ENCODE data around the gene TSPAN16.

Gene TSPAN16

DNA sequence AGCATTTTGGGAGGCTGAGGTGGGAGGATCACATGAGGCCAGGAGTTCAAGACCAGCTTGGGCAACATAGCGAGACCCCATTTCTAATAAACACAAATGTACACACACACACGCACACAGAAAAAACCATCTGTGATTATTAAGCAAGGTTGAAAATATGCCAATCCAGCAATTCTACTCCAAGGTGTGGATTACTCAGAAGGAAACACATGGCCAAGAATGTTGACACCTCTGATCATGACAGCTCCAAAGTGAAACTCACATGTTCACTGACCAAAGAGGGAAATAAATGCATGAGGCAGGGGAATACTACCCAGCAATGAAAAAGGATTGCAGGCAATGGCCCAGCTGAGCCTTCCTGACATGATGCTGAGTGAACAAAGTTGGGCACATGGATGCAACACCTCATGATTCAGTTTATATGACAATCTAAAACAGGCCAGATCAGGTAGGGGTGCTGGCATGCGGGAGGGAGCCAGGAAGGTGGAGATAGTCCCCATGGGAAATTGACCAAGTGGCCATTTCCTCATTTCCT lies 38.0 kb upstream of the TSPAN16 start:
- Histone ChIP-seq H3K27me3 (ENCODE audit: control insufficient read depth in 2 of 2, insufficient read depth in 2 of 2, low read length in 2 of 2) (no peaks in the 10 kb centered on the region), H3K9me3 (ENCODE audit: control insufficient read depth in 2 of 2, low read length in 2 of 2) (no peaks in the 10 kb centered on the region), H3K4me1 (ENCODE audit: control insufficient read depth in 2 of 2, insufficient read depth in 2 of 2, low read length in 2 of 2) (peaks cover 8 to 9% of the 10 kb centered on the region in 2 donors), H3K27ac (ENCODE audit: low read depth in 2 of 2, low read length in 2 of 2) (no peak overlapping the region), H3K36me3 (ENCODE audit: control insufficient read depth in 2 of 2, insufficient read depth in 2 of 2, low read length in 2 of 2) (no peaks in the 10 kb centered on the region), H3K9ac (ENCODE audit: low read depth in 1 of 2, low read length in 2 of 2) (no peak overlapping the region), H3K4me3 (ENCODE audit: low read length in 2 of 2) (no peak overlapping the region)

DNA sequence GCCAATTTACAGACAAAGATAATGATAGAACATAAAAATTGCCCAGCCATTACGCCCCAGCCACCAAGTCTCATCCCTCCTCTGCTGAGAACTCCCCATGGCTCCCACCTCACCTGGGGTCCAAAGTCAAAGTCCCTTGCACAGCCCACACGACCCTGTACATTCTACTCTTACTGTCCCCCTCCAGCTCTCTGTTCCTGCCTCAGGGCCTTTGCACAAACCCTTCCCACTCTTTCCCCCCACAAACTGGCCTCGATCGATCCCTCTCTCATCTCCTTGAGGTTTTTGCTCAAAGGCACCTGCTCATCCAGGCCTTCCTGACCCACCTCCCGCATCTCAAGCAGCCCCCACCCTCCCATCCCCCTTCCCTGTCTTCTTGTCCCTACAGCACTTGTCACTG lies 35.0 kb upstream of the TSPAN16 start:
- H3K27me3 ChIP-seq (ENCODE audit: control insufficient read depth in 2 of 2, insufficient read depth in 2 of 2, low read length in 2 of 2): no peaks in the 10 kb centered on the region
- H3K27ac ChIP-seq (ENCODE audit: low read depth in 2 of 2, low read length in 2 of 2): no peak overlapping the region
- no peaks in the 10 kb centered on the region for H3K9me3 ChIP-seq (ENCODE audit: control insufficient read depth in 2 of 2, low read length in 2 of 2)
- H3K36me3 ChIP-seq (ENCODE audit: control insufficient read depth in 2 of 2, insufficient read depth in 2 of 2, low read length in 2 of 2): no peaks in the 10 kb centered on the region
- peaks cover 25 to 29% of the 10 kb centered on the region in 2 donors for H3K4me1 ChIP-seq (ENCODE audit: control insufficient read depth in 2 of 2, insufficient read depth in 2 of 2, low read length in 2 of 2)
- H3K4me3 ChIP-seq (ENCODE audit: low read length in 2 of 2): peak overlapping the region in 1 of 2 donors; percentile 72
- no peak overlapping the region for H3K9ac ChIP-seq (ENCODE audit: low read depth in 1 of 2, low read length in 2 of 2)

DNA sequence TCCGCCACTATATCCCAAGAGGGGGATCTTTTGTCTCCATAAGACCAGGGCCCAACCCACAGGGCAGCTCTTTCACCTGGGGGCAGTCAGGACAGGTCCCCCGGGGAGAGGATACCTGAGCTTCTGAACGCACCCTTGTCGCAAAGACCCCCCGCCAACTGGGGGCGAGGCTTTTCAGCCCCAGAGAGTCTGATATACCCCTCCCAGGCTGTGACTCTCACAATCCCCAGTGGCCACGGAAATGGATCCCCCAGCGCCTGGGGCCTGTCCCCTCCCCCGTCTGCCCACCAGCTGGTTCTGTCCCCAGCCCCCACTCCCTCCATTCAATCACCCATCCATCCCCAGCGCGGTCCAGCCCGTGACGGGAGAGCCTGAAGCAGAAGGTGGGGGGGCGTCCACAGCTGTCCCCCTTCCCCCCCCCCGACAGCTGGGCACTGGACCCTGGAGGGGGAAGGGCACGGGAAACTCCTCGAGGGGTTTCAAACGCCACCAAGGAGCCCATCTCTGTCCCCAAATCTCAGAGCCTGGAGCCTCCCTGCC lies 34.5 kb upstream of the TSPAN16 start:
- no peaks in the 10 kb centered on the region for H3K27me3 ChIP-seq (ENCODE audit: control insufficient read depth in 2 of 2, insufficient read depth in 2 of 2, low read length in 2 of 2)
- peak overlapping the region; percentile 67 to 72 for H3K4me3 ChIP-seq (ENCODE audit: low read length in 2 of 2)
- H3K27ac ChIP-seq (ENCODE audit: low read depth in 2 of 2, low read length in 2 of 2): peak overlapping the region; percentile 56 to 70
- H3K9me3 ChIP-seq (ENCODE audit: control insufficient read depth in 2 of 2, low read length in 2 of 2): no peaks in the 10 kb centered on the region
- peak overlapping the region; percentile 60 to 78 for H3K9ac ChIP-seq (ENCODE audit: low read depth in 1 of 2, low read length in 2 of 2)
- H3K4me1 ChIP-seq (ENCODE audit: control insufficient read depth in 2 of 2, insufficient read depth in 2 of 2, low read length in 2 of 2): peaks cover 28 to 33% of the 10 kb centered on the region in 2 donors
- H3K36me3 ChIP-seq (ENCODE audit: control insufficient read depth in 2 of 2, insufficient read depth in 2 of 2, low read length in 2 of 2): no peaks in the 10 kb centered on the region

DNA sequence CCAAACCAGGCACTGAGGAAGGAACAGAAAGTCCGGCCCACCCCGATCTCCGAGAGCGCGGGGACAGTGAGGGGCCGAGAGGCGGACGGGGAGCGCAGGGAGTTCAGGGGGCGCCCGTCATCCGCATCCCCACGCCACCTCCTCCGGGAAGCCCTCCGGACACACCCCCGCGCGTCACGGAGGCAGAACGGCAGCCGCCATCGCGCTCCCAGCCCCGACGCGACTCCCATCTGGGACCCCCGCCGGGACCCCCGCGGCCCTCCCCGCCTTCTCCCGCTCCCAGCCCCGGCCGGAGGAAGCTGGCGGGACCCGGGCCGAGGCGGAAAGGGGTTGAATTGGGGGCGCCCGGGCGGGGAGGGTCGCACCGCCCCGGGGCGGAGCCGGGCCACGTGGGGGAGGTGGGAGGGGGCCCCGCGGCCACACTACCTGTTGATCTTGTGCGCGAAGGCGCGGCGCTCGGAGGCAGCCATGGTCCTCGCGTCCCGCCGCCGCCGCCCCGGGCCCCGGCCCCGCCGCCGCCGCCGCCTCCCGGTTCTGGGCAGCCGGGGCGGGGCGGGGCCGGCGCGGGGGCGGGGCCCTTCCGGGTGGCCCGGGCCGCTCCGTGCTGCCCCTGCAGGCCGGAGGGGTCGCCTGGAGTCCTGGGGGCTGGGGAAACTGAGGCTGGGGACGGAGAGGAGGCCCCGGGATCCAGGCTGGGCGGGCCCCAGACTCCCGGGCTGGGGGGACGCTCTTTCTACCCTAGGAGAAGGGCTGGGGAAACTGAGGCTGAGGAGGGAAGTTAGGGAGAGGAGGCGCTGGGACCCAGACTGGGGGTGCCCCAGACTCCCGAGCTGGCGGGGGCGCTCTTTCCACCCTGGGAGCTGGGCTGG lies 33.8 kb upstream of the TSPAN16 start, which contains the start of gene DOCK6:
DOCK6 (minus strand) TSS at position 554 of the 869 bp plus-strand sequence; CDS start at position 470, 84 bp downstream.
- Histone ChIP-seq H3K27me3 (ENCODE audit: control insufficient read depth in 2 of 2, insufficient read depth in 2 of 2, low read length in 2 of 2) (no peaks in the 10 kb centered on the region), H3K9ac (ENCODE audit: low read depth in 1 of 2, low read length in 2 of 2) (peak within 1 kb of the TSS; percentile 74 to 90), H3K36me3 (ENCODE audit: control insufficient read depth in 2 of 2, insufficient read depth in 2 of 2, low read length in 2 of 2) (no peaks in the 10 kb centered on the region), H3K9me3 (ENCODE audit: control insufficient read depth in 2 of 2, low read length in 2 of 2) (no peaks in the 10 kb centered on the region), H3K4me1 (ENCODE audit: control insufficient read depth in 2 of 2, insufficient read depth in 2 of 2, low read length in 2 of 2) (peaks cover 28 to 35% of the 10 kb centered on the region in 2 donors), H3K27ac (ENCODE audit: low read depth in 2 of 2, low read length in 2 of 2) (peak within 1 kb of the TSS; percentile 65 to 80), H3K4me3 (ENCODE audit: low read length in 2 of 2) (peak within 1 kb of the TSS; percentile 67 to 76)

DNA sequence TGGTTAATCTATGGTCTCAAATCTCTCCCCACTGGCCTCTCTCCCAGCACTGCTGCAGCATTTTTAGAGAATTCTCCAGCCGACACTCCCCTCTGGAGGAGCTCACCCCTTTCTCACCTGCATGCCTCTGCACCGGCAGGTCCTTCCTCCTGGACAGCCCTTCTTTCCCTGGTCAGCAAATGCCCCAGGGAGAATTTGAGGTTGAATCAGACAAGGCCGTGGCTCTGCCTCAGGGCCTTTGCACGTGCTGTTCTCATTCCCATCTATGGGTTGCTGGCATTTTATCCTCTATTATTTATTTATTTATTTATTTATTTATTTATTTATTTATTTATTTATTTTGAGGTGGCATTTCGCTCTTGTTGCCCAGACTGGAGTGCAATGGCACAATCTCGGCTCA lies 32.2 kb upstream of the TSPAN16 start:
- H3K27me3 ChIP-seq (ENCODE audit: control insufficient read depth in 2 of 2, insufficient read depth in 2 of 2, low read length in 2 of 2): no peaks in the 10 kb centered on the region
- no peaks in the 10 kb centered on the region for H3K9me3 ChIP-seq (ENCODE audit: control insufficient read depth in 2 of 2, low read length in 2 of 2)
- no peak overlapping the region for H3K27ac ChIP-seq (ENCODE audit: low read depth in 2 of 2, low read length in 2 of 2)
- H3K4me1 ChIP-seq (ENCODE audit: control insufficient read depth in 2 of 2, insufficient read depth in 2 of 2, low read length in 2 of 2): peaks cover 28 to 37% of the 10 kb centered on the region in 2 donors
- no peaks in the 10 kb centered on the region for H3K36me3 ChIP-seq (ENCODE audit: control insufficient read depth in 2 of 2, insufficient read depth in 2 of 2, low read length in 2 of 2)
- H3K9ac ChIP-seq (ENCODE audit: low read depth in 1 of 2, low read length in 2 of 2): no peak overlapping the region
- no peak overlapping the region for H3K4me3 ChIP-seq (ENCODE audit: low read length in 2 of 2)

DNA sequence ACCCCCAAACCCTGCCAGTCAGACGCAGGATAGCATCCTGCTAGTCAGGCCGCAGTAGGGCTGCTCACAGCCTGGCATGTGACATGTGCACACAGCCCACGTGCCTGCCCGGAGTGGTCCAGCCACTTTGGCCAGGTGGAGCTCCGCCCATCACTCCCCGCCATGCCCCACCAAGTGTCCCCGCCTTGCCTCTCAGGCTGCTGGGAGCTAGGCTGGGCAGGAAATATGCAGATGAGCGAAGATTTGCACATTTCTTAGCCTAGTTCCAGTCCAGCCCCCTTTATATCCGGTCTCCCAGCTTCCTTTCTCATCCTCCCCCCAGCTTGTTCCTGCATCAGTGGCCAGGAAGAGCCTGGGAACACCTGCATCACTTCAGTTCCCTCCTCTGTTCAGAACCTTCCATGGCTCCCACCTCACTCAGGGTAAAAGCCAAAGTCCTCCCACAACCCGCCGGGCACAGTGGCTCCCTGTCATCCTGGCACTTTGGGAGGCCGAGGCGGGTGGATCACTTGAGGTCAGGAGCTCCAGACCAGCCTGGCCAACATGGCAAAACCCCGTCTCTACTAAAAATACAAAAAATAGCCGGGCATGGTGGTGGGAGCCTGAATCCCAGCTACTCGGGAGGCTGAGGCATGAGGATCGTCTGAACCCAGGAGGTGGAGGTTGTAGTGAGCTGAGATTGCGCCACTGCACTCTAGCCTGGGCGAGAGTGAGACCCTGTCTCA lies 31.3 kb upstream of the TSPAN16 start:
- Histone ChIP-seq H3K36me3 (ENCODE audit: control insufficient read depth in 2 of 2, insufficient read depth in 2 of 2, low read length in 2 of 2) (no peaks in the 10 kb centered on the region), H3K27ac (ENCODE audit: low read depth in 2 of 2, low read length in 2 of 2) (peak overlapping the region; percentile 95 to 97), H3K27me3 (ENCODE audit: control insufficient read depth in 2 of 2, insufficient read depth in 2 of 2, low read length in 2 of 2) (no peaks in the 10 kb centered on the region), H3K4me1 (ENCODE audit: control insufficient read depth in 2 of 2, insufficient read depth in 2 of 2, low read length in 2 of 2) (peaks cover 28 to 41% of the 10 kb centered on the region in 2 donors), H3K9ac (ENCODE audit: low read depth in 1 of 2, low read length in 2 of 2) (peak overlapping the region; percentile 53 to 77), H3K9me3 (ENCODE audit: control insufficient read depth in 2 of 2, low read length in 2 of 2) (no peaks in the 10 kb centered on the region), H3K4me3 (ENCODE audit: low read length in 2 of 2) (peak overlapping the region in 1 of 2 donors; percentile 54)

DNA sequence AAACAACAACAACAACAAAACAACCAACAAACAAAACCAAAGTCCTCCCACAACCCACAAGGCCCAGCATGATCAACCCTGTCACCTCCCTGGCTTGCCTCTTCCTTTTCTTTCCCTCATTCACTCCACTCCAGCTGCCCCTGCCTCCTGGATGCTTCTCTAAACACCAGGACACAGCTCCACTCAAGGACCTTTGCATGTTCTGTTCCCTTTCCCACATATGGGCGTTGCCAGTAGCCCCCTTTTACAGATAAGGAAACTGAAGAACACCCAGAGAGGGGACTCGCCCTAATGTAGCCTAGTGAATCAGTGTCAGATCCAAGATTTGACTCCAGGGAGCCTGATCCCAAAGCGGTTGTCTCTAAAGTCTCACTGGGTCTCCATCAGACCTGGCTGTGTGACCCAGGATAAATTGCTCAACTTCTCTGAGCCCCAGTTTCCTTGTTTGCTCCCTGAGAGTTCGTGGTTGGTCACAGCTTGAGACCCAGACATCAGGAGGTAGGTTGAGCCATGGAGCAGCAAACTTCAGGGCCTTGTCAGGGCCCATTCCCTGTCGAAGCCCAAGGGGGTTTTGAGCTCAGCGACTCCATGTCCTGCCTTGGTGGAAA lies 30.7 kb upstream of the TSPAN16 start:
- Histone ChIP-seq H3K27me3 (ENCODE audit: control insufficient read depth in 2 of 2, insufficient read depth in 2 of 2, low read length in 2 of 2) (no peaks in the 10 kb centered on the region), H3K27ac (ENCODE audit: low read depth in 2 of 2, low read length in 2 of 2) (peak overlapping the region; percentile 95 to 97), H3K36me3 (ENCODE audit: control insufficient read depth in 2 of 2, insufficient read depth in 2 of 2, low read length in 2 of 2) (no peaks in the 10 kb centered on the region), H3K9me3 (ENCODE audit: control insufficient read depth in 2 of 2, low read length in 2 of 2) (no peaks in the 10 kb centered on the region), H3K4me1 (ENCODE audit: control insufficient read depth in 2 of 2, insufficient read depth in 2 of 2, low read length in 2 of 2) (peaks cover 28 to 41% of the 10 kb centered on the region in 2 donors), H3K9ac (ENCODE audit: low read depth in 1 of 2, low read length in 2 of 2) (peak overlapping the region; percentile 53 to 77), H3K4me3 (ENCODE audit: low read length in 2 of 2) (peak overlapping the region in 1 of 2 donors; percentile 54)

DNA sequence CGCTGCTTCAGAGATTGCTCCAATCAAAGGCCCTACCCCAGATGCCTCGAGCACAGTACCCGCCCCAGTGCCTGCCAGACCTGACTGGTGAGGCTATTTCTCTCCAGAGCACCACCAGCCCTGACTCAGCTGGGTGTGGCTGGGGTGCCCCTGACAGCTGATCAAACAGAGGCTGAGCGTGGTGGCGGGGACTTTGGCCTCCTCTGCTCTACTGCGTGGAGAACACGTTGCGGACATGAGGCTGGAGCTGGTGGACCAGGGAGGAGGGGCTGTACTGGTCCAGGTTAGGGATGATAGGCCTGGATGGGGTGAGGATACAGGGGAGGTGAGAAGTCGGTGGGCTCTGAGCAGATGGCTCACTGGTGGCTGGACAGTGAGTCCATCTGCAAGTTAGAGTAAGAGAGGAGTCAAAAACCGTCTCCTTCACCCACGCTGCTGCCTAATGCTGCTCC lies 30.1 kb upstream of the TSPAN16 start:
- Histone ChIP-seq H3K27me3 (ENCODE audit: control insufficient read depth in 2 of 2, insufficient read depth in 2 of 2, low read length in 2 of 2) (no peaks in the 10 kb centered on the region), H3K4me1 (ENCODE audit: control insufficient read depth in 2 of 2, insufficient read depth in 2 of 2, low read length in 2 of 2) (peaks cover 28 to 41% of the 10 kb centered on the region in 2 donors), H3K9ac (ENCODE audit: low read depth in 1 of 2, low read length in 2 of 2) (peak overlapping the region; percentile 53 to 77), H3K9me3 (ENCODE audit: control insufficient read depth in 2 of 2, low read length in 2 of 2) (no peaks in the 10 kb centered on the region), H3K36me3 (ENCODE audit: control insufficient read depth in 2 of 2, insufficient read depth in 2 of 2, low read length in 2 of 2) (no peaks in the 10 kb centered on the region), H3K4me3 (ENCODE audit: low read length in 2 of 2) (peak overlapping the region in 1 of 2 donors; percentile 54), H3K27ac (ENCODE audit: low read depth in 2 of 2, low read length in 2 of 2) (peak overlapping the region; percentile 95 to 97)

DNA sequence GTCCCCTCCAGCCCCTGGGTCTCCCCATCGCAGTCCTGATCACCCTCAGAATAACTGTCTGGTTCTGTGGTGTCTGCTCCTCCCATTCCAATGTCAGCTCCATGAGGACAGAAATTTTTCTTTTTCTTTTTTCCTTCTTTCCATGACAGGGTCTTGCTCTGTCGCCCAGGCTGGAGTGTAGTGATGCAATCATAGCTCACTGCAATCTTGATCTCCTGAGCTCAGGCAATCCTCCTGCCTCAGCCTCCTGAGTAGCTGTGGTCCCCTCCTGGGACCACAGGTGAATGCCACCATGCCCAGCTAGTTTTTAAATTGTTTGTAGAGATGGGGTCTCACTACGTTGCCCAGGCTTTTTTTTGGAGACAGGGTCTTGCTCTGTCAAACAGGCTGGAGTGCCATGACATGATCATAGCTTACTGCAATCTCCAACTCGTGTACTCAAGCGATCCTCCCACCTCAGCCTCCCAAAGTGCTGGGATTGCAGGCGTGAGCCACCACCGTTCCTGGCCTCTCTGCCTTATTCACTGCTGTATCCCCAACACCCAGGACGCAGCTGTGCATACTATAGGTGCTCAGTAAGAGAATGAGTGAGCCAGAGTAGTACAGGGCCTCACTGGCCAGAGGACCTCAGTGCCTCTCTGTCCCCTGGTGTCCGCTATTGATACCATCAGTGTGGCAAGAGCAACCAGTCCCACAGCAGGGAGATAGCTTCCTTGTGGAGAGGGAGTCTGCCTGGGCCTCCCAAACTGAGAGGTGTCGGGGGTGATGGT lies 28.5 kb upstream of the TSPAN16 start:
- Histone ChIP-seq H3K4me1 (ENCODE audit: control insufficient read depth in 2 of 2, insufficient read depth in 2 of 2, low read length in 2 of 2) (peaks cover 24 to 35% of the 10 kb centered on the region in 2 donors), H3K9ac (ENCODE audit: low read depth in 1 of 2, low read length in 2 of 2) (no peak overlapping the region), H3K4me3 (ENCODE audit: low read length in 2 of 2) (no peak overlapping the region), H3K27me3 (ENCODE audit: control insufficient read depth in 2 of 2, insufficient read depth in 2 of 2, low read length in 2 of 2) (no peaks in the 10 kb centered on the region), H3K9me3 (ENCODE audit: control insufficient read depth in 2 of 2, low read length in 2 of 2) (no peaks in the 10 kb centered on the region), H3K27ac (ENCODE audit: low read depth in 2 of 2, low read length in 2 of 2) (no peak overlapping the region), H3K36me3 (ENCODE audit: control insufficient read depth in 2 of 2, insufficient read depth in 2 of 2, low read length in 2 of 2) (no peaks in the 10 kb centered on the region)

Measured in mucosa of rectum (tissue), 2 donors.